Tibial nerve (tissue), 3 donors: ENCODE measurements around the gene RPS19.

Source experiments
- CTCF ChIP-seq, 5 experiments: fragments of 200-600 bp in 3 of 5; fragments of 450-650 bp in 2 of 5; sonication (generic) in 3 of 5; IDR thresholded peaks; one replicate each; pipeline ENCODE4 v1.5.1; 2016 to 2019; ENCODE audit warnings: antibody characterized with exemption in 5 of 5, mild to moderate bottlenecking in 3 of 5, moderate library complexity in 2 of 5
- POLR2A ChIP-seq, 2 donors: fragments of 450-650 bp; IDR thresholded peaks; one replicate each; pipeline ENCODE4 v1.6.1; 2017; ENCODE audit warnings: antibody characterized with exemption in 2 of 2, mild to moderate bottlenecking in 2 of 2, moderate library complexity in 2 of 2

GRCh38 chr19:41910992-41911888 lies 51.2 kb downstream of the RPS19 start:
- TF ChIP-seq CTCF (IDR thresholded peaks at IDR 0.05) (no peak), POLR2A (IDR thresholded peaks at IDR 0.05) (no peak)
